ENCODE data around the gene CDK19. TPM values are rescaled to one million over a fixed set of nuclear protein-coding genes. Genes with fewer than 3 reads are reported as not detected.
A peak's percentile ranks its signal among the peaks of the same experiment; 100 is the strongest.

CDK19 gene
- total and polyA plus RNA-seq, 2 of the 13 experiments (the other 11 are each of a cell fraction or from before 2014, with no cell fraction given), result 13.4 to 27.0 TPM

DNA sequence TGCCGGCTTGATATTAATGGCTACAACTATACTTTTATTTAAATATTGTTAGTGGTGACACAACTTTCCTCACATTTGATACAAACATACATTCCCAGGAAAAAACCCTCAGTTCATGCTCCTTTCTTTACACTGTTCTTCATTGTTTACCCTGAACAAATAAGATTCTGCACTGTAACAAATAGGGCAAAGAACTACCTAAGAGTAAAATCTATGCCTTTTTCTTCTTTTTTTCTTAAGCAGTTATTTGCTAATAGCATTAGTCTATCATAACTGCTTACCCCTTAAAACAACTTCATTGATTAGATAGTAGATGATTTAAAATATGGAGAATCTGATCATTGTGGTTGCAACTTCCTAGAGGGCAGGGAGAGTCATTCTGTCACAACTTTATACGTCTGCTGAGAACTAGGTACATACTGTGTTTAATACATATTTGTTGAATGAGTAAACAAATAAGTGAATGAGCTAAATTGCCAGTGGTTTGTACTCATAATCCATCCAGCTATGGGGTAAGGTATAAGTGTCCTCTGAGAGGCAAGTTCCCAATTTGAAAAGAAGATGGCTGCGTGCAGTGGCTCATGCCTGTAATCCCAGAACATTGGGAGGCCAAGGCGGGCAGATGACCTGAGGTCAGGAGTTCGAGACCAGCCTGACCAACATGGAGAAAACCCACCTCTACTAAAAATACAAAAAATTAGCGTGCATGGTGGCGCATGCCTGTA is 161.0 kb downstream of the CDK19 start (continued):
- peak; percentile 81 for TF ChIP-seq HMG20A (CRISPR knock-in tag; IDR thresholded peaks at IDR 0.05; ENCODE audit: borderline replicate concordance)
- TF ChIP-seq ZSCAN9 (CRISPR knock-in tag; IDR thresholded peaks at IDR 0.05; ENCODE audit: borderline replicate concordance), result no peak; the same call in 1 of the 2 replicates
- TF ChIP-seq STAT5B (CRISPR knock-in tag; IDR thresholded peaks at IDR 0.05), result no peak
- no peak for TF ChIP-seq ZNF703 (CRISPR knock-in tag; IDR thresholded peaks at IDR 0.05; ENCODE audit: borderline replicate concordance)
- no peak for TF ChIP-seq ZNF841 (CRISPR knock-in tag; IDR thresholded peaks at IDR 0.05; ENCODE audit: borderline replicate concordance)
- TF ChIP-seq, protein P1, sequence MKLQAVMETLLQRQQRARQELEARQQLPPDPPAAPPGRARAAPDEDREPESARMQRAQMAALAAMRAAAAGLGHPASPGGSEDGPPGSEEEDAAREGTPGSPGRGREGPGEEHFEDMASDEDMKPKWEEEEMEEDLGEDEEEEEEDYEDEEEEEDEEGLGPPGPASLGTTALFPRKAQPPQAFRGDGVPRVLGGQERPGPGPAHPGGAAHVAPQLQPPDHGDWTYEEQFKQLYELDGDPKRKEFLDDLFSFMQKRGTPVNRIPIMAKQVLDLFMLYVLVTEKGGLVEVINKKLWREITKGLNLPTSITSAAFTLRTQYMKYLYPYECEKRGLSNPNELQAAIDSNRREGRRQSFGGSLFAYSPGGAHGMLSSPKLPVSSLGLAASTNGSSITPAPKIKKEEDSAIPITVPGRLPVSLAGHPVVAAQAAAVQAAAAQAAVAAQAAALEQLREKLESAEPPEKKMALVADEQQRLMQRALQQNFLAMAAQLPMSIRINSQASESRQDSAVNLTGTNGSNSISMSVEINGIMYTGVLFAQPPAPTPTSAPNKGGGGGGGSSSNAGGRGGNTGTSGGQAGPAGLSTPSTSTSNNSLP (IDR thresholded peaks at IDR 0.05; ENCODE audit: low read depth, low read length), result peak; percentile 90; the same call in 1 of the 2 replicates
- TF ChIP-seq MAFK (conservative IDR thresholded peaks at IDR 0.05 in 1 of 2, IDR thresholded peaks at IDR 0.05 in 1 of 2; ENCODE audit: low read length in 2 of 2), result no peak
- no peak for TF ChIP-seq MIER3 (CRISPR knock-in tag; IDR thresholded peaks at IDR 0.05; ENCODE audit: borderline replicate concordance)
- no peak for TF ChIP-seq SUZ12 (IDR thresholded peaks at IDR 0.05; ENCODE audit: low read depth, low read length)
- no peak for TF ChIP-seq YY1 (IDR thresholded peaks at IDR 0.05; ENCODE audit: insufficient read depth, insufficient replicate concordance, low read depth, low read length)
- TF ChIP-seq ZNF124 (CRISPR knock-in tag; IDR thresholded peaks at IDR 0.05), result no peak
- no peak for TF ChIP-seq TEAD2 (CRISPR knock-in tag; IDR thresholded peaks at IDR 0.05)
- TF ChIP-seq, protein P2, sequence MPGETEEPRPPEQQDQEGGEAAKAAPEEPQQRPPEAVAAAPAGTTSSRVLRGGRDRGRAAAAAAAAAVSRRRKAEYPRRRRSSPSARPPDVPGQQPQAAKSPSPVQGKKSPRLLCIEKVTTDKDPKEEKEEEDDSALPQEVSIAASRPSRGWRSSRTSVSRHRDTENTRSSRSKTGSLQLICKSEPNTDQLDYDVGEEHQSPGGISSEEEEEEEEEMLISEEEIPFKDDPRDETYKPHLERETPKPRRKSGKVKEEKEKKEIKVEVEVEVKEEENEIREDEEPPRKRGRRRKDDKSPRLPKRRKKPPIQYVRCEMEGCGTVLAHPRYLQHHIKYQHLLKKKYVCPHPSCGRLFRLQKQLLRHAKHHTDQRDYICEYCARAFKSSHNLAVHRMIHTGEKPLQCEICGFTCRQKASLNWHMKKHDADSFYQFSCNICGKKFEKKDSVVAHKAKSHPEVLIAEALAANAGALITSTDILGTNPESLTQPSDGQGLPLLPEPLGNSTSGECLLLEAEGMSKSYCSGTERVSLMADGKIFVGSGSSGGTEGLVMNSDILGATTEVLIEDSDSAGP (CRISPR knock-in tag; IDR thresholded peaks at IDR 0.05; ENCODE audit: borderline replicate concordance), result no peak
- TF ChIP-seq SMARCC2 (IDR thresholded peaks at IDR 0.05), result no peak
- TF ChIP-seq TARDBP (CRISPR knock-in tag; IDR thresholded peaks at IDR 0.05), result no peak; the same call in 1 of the 2 replicates
- peak; percentile 63; the same call in 1 of the 2 replicates for TF ChIP-seq TBX3 (IDR thresholded peaks at IDR 0.05; ENCODE audit: borderline replicate concordance)
- no peak for TF ChIP-seq ZNF577 (CRISPR knock-in tag; IDR thresholded peaks at IDR 0.05; ENCODE audit: borderline replicate concordance, low read depth)
- no peak for TF ChIP-seq POLR2G (IDR thresholded peaks at IDR 0.05; ENCODE audit: low read depth, low read length)
- TF ChIP-seq ZNF282 (IDR thresholded peaks at IDR 0.05; ENCODE audit: partially characterized antibody), result no peak
- TF ChIP-seq KLF11 (CRISPR knock-in tag; IDR thresholded peaks at IDR 0.05), result no peak
- TF ChIP-seq KMT2A (CRISPR knock-in tag; IDR thresholded peaks at IDR 0.05), result no peak
- no peak for TF ChIP-seq ZNF552 (CRISPR knock-in tag; IDR thresholded peaks at IDR 0.05; ENCODE audit: borderline replicate concordance)
- no peak for TF ChIP-seq ZNF713 (CRISPR knock-in tag; IDR thresholded peaks at IDR 0.05)
- 0 out of 2 replicates have a peak, but pooled peaks have one; percentile 15 for TF ChIP-seq ZNF878 (CRISPR knock-in tag; IDR thresholded peaks at IDR 0.05)
- TF ChIP-seq, protein P3, sequence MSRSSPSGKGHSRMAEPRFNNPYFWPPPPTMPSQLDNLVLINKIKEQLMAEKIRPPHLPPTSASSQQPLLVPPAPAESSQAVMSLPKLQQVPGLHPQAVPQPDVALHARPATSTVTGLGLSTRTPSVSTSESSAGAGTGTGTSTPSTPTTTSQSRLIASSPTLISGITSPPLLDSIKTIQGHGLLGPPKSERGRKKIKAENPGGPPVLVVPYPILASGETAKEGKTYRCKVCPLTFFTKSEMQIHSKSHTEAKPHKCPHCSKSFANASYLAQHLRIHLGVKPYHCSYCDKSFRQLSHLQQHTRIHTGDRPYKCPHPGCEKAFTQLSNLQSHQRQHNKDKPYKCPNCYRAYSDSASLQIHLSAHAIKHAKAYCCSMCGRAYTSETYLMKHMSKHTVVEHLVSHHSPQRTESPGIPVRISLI (CRISPR knock-in tag; IDR thresholded peaks at IDR 0.05; ENCODE audit: borderline replicate concordance), result peak; percentile 77; the same call in 1 of the 2 replicates
- TF ChIP-seq ARNTL (CRISPR knock-in tag; IDR thresholded peaks at IDR 0.05), result no peak
- no peak for TF ChIP-seq ZNF772 (CRISPR knock-in tag; IDR thresholded peaks at IDR 0.05)

Data from HepG2 (cell line).